HFF-Myc (cell line): ENCODE results near the gene FLYWCH1.
"Not testable (repeated sequence)": the region's sequence is repeated elsewhere in the genome, so short reads cannot be mapped to it uniquely, and the experiment has no call there.

ENCODE experiments used
- DNase-seq: peaks from one replicate; pipeline ENCODE4 v3.0.0-alpha.2; 2011; ENCODE audit warnings: low read depth; ENCODE audit errors: extremely low read depth
- H3K4me3 ChIP-seq: replicated peaks from 2 replicates; pipeline ENCODE4 v1.5.1; 2011; ENCODE audit warnings: low read depth, mild to moderate bottlenecking, control low read depth, low read length
- TF ChIP-seq, protein P1 (sequence below): IDR thresholded peaks from 2 replicates; pipeline ENCODE4 v1.5.1; 2012; ENCODE audit warnings: mild to moderate bottlenecking, low read depth, low read length, control low read depth; ENCODE audit errors: missing control alignments

FLYWCH1 gene

DNA sequence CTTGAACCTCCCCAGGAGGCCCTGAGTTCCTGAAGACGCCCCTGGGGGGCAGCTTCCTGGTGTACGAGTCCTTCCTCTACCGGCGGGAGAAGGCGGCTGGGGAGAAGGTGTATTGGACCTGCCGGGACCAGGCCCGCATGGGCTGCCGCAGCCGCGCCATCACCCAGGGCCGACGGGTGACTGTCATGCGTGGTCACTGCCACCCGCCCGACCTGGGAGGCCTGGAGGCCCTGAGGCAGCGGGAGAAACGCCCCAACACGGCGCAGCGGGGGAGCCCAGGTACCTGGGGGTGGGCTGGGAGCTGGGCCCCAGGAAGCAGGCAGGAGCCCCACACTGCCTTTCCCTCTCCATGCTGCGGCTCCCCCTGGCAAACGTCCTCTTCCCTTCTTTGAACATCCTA is 22.0 kb downstream of the FLYWCH1 start:
- H3K4me3 ChIP-seq, result no peak overlapping the region
- TF ChIP-seq, protein P1, sequence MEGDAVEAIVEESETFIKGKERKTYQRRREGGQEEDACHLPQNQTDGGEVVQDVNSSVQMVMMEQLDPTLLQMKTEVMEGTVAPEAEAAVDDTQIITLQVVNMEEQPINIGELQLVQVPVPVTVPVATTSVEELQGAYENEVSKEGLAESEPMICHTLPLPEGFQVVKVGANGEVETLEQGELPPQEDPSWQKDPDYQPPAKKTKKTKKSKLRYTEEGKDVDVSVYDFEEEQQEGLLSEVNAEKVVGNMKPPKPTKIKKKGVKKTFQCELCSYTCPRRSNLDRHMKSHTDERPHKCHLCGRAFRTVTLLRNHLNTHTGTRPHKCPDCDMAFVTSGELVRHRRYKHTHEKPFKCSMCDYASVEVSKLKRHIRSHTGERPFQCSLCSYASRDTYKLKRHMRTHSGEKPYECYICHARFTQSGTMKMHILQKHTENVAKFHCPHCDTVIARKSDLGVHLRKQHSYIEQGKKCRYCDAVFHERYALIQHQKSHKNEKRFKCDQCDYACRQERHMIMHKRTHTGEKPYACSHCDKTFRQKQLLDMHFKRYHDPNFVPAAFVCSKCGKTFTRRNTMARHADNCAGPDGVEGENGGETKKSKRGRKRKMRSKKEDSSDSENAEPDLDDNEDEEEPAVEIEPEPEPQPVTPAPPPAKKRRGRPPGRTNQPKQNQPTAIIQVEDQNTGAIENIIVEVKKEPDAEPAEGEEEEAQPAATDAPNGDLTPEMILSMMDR, result no peak
- no peak for DNase-seq

DNA sequence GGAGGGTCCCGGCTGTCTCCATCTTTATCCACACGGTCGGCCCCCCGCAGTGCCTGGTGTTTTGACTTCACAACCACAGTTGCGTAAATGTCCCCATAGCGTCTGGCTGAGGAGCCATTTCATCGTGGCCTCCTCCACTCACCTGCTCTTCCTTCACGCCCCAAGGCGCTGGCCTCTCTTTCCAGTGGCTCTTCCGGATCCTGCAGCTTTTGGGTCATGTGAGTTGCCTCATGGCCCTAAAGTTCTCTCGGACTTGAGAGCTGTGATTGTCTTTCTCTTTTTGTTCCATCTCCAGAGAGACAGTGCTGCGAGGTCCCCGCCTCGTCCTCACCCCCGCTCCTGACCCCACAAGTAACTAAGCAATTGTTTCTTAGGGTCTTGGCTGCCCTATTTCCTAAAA is 22.7 kb downstream of the FLYWCH1 start:
- no peak for DNase-seq
- TF ChIP-seq, protein P1, result no peak
- no peak overlapping the region for H3K4me3 ChIP-seq

DNA sequence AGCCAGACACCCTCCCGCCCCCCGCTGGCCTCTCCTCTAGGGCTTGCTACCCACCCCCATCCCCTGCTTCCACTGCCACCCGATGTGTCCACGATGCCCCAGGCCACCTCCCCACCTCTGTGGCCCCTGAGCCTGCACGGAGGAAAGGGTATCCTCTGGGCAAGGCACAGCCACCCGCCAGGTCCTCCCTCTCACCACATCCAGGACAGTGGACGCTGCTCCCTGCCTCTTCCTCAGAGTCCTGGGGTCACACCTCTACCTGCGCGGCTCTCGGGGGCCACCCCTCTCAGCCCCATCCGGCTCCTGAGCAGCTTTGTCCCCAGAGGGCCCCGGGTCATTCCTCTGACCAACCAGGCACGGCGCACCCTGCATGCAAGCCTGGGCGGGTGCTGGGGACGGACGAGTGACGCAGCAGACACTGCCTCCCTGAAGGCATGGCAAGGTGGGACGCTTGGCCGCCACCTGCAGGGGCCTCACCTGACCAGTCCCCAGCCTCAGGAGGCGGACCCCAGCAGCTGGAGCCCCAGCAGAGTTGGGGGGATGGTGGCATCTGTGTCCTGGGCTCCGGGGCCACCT is 24.8 kb downstream of the FLYWCH1 start:
- DNase-seq, result no peak
- no peak overlapping the region for H3K4me3 ChIP-seq
- TF ChIP-seq, protein P1, result no peak

DNA sequence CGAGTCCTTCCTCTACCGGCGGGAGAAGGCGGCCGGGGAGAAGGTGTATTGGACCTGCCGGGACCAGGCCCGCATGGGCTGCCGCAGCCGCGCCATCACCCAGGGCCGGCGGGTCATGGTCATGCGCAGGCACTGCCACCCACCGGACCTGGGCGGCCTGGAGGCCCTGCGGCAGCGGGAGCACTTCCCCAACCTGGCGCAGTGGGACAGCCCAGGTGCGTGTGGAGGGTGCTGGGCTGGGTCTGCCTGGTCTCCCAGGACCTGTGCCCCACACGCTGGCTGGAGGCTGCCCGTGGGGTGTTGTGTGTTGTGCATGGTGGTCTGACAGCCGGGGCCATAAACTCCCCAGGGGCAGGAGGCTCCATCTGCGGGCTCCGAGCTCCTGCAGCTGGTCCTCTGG is 25.4 kb downstream of the FLYWCH1 start:
- TF ChIP-seq, protein P1, result no peak
- no peak for DNase-seq
- no peak overlapping the region for H3K4me3 ChIP-seq

DNA sequence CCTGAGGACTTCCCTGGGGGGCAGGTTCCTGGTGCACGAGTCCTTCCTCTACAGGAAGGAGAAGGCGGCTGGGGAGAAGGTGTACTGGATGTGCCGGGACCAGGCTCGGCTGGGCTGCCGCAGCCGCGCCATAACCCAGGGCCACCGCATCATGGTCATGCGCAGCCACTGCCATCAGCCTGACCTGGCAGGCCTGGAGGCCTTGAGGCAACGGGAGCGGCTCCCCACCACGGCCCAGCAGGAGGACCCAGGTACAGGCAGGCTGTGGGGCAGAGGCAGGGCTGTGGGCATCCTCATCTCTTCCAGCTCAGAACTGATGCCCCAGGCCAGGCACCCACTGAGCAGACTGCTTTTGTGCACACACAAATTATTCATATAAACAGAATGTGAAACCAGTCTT is 26.5 kb downstream of the FLYWCH1 start:
- H3K4me3 ChIP-seq, result no peak overlapping the region
- no peak for DNase-seq
- TF ChIP-seq, protein P1, result no peak

DNA sequence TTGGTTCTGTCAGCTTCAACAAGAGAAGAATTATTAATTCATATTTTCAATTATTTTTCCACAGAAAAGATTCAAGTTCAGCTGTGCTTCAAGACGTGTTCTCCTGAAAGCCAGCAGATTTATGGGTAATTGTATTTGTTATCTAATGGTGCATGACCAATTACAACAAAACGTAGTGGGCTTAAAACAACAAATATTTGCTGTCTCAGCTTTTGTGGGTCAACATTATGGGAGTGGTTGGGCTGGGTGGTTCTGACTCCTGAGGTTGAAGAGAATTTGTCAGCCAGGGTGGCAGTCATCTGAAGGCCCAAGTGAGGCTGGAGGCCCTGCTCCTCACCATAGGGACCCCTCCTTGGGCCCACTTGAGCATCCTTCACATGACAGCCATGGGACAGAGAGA is 28.2 kb downstream of the FLYWCH1 start:
- TF ChIP-seq, protein P1, result no peak
- DNase-seq, result no peak

DNA sequence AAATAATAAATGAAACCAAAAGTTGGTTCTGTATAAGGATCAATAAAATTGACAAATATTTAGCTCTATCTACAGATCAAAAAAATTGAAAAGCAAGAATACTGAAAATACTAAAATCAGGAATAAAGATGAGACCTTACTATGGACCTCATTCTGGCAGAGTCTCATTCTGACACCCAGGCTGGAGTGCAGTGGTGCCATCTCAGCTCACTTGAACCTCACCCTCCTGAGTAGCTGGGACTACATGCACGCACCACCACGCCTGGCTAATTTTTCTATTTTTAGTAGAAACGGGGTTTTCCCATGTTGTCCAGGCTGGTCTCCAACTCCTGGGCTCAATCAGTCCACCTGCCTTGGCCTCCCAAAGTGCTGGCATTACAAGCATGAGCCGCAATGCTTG is 30.3 kb downstream of the FLYWCH1 start:
- TF ChIP-seq, protein P1, result no peak
- no peak for DNase-seq
- no peak overlapping the region for H3K4me3 ChIP-seq

More for the DNA sequence above, 28.2 kb downstream of the FLYWCH1 start:
- no peak overlapping the region for H3K4me3 ChIP-seq

DNA sequence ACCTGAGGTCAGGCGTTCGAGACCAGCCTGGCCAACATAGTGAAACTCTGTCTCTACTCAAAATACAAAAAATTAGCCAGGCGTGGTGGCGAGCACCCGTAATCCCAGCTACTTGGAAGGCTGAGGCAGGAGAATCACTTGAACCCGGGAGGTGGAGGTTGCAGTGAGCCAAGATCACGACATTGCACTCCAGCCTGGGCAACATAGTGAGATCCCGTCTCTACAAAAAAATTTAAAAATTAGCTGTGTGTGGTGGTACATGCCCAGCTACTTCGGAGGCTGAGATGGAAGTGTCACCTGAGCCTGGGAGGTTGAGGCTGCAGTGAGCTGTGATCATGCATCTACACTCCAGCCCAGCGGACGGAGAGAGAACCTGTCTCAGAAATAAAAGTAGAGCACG is 32.0 kb downstream of the FLYWCH1 start:
- not testable (repeated sequence) for DNase-seq, H3K4me3 ChIP-seq
